Dendritic cell treated with granulocyte-macrophage colony-stimulating factor and Interleukin-4, amounts not matched to agents 40 ng/mL and 50 ng/mL, for 4 days (primary cell): ENCODE results near the gene RXRB.

Experiments
- H3K27ac Mint-ChIP-seq: one replicate; pipeline ENCODE4 v1.8.0; 2022; ENCODE audit warnings: mild to moderate bottlenecking, mixed read lengths
- H3K27me3 Mint-ChIP-seq: one replicate; pipeline ENCODE4 v1.8.0; 2022; ENCODE audit warnings: mild to moderate bottlenecking, mixed read lengths
- H3K36me3 Mint-ChIP-seq: one replicate; pipeline ENCODE4 v1.8.0; 2022; ENCODE audit warnings: low read depth, mixed read lengths
- H3K4me1 Mint-ChIP-seq: one replicate; pipeline ENCODE4 v1.8.0; 2022; ENCODE audit warnings: low read depth, mixed read lengths
- H3K4me3 Mint-ChIP-seq: one replicate; pipeline ENCODE4 v1.8.0; 2022; ENCODE audit warnings: mild to moderate bottlenecking, moderate library complexity, mixed read lengths
- H3K9me3 Mint-ChIP-seq: one replicate; pipeline ENCODE4 v1.8.0; 2022; ENCODE audit warnings: mixed read lengths
- intact Hi-C: fragments of 100-400 bp; cut with micrococcal nuclease; formaldehyde crosslinking; loops from one replicate; pipeline ENCODE4 v1.15.0; 2022

Gene RXRB

GRCh38 chr6:33206864-33207551 is 6.5 kb upstream of the RXRB start:
- H3K4me3 Mint-ChIP-seq = peak overlapping the region; percentile 85
- H3K36me3 Mint-ChIP-seq = peaks cover 73% of the 10 kb centered on the region
- peaks cover 74% of the 10 kb centered on the region for H3K4me1 Mint-ChIP-seq
- H3K27me3 Mint-ChIP-seq = peaks cover 11% of the 10 kb centered on the region
- intact Hi-C loops = no loop called here
- H3K27ac Mint-ChIP-seq = peak overlapping the region; percentile 89
- no peaks in the 10 kb centered on the region for H3K9me3 Mint-ChIP-seq

- H3K27ac Mint-ChIP-seq = peak overlapping the region; percentile 16
- H3K36me3 Mint-ChIP-seq = peaks cover 73% of the 10 kb centered on the region
Observed at GRCh38 chr6:33206027-33206863, 5.8 kb upstream of the RXRB start.

GRCh38 chr6:33205191-33206026 is 4.9 kb upstream of the RXRB start:
- H3K36me3 Mint-ChIP-seq = peaks cover 73% of the 10 kb centered on the region
- H3K4me3 Mint-ChIP-seq = peak overlapping the region; percentile 81
- peaks cover 84% of the 10 kb centered on the region for H3K4me1 Mint-ChIP-seq
- H3K27ac Mint-ChIP-seq = peak overlapping the region; percentile 70
- no peaks in the 10 kb centered on the region for H3K9me3 Mint-ChIP-seq
- peaks cover 5% of the 10 kb centered on the region for H3K27me3 Mint-ChIP-seq
- intact Hi-C loops = no loop called here

More at GRCh38 chr6:33206027-33206863, 5.8 kb upstream of the RXRB start:
- Mint-ChIP-seq H3K4me1 (peaks cover 79% of the 10 kb centered on the region), H3K27me3 (peaks cover 5% of the 10 kb centered on the region), H3K4me3 (no peak overlapping the region), H3K9me3 (no peaks in the 10 kb centered on the region)
- intact Hi-C loops = no loop called here

- intact Hi-C loops = no loop called here
- Mint-ChIP-seq H3K4me3 (peak within 1 kb of the TSS; percentile 81), H3K27me3 (peaks cover 5% of the 10 kb centered on the region), H3K9me3 (no peaks in the 10 kb centered on the region), H3K27ac (peak within 1 kb of the TSS; percentile 70), H3K4me1 (peaks cover 76% of the 10 kb centered on the region), H3K36me3 (peaks cover 69% of the 10 kb centered on the region)
Observed at GRCh38 chr6:33204415-33205190, 4.1 kb upstream of the RXRB start, which contains the start of gene HSD17B8. TSS of gene HSD17B8 (plus strand) at chr6:33204655. CDS start at chr6:33204669, 14 bp downstream.

GRCh38 chr6:33204165-33204414 is 3.6 kb upstream of the RXRB start:
- peak overlapping the region; percentile 81 for H3K4me3 Mint-ChIP-seq
- H3K4me1 Mint-ChIP-seq = peaks cover 76% of the 10 kb centered on the region
- peaks cover 64% of the 10 kb centered on the region for H3K36me3 Mint-ChIP-seq

GRCh38 chr6:33203443-33204164 is 3.1 kb upstream of the RXRB start:
- no peaks in the 10 kb centered on the region for H3K9me3 Mint-ChIP-seq
- peak overlapping the region; percentile 70 for H3K27ac Mint-ChIP-seq
- peaks cover 5% of the 10 kb centered on the region for H3K27me3 Mint-ChIP-seq
- peaks cover 64% of the 10 kb centered on the region for H3K36me3 Mint-ChIP-seq
- intact Hi-C loops = no loop called here
- H3K4me1 Mint-ChIP-seq = peaks cover 76% of the 10 kb centered on the region
- H3K4me3 Mint-ChIP-seq = no peak overlapping the region

More at GRCh38 chr6:33204165-33204414, 3.6 kb upstream of the RXRB start:
- H3K9me3 Mint-ChIP-seq = no peaks in the 10 kb centered on the region
- peaks cover 5% of the 10 kb centered on the region for H3K27me3 Mint-ChIP-seq
- peak overlapping the region; percentile 70 for H3K27ac Mint-ChIP-seq
- intact Hi-C loops = no loop called here

GRCh38 chr6:33202799-33203198 is 2.3 kb upstream of the RXRB start:
- Mint-ChIP-seq H3K4me1 (peaks cover 82% of the 10 kb centered on the region), H3K27me3 (peaks cover 5% of the 10 kb centered on the region), H3K36me3 (peaks cover 64% of the 10 kb centered on the region), H3K27ac (peak overlapping the region; percentile 70), H3K9me3 (no peaks in the 10 kb centered on the region), H3K4me3 (no peak overlapping the region)
- intact Hi-C loops = no loop called here

- Mint-ChIP-seq H3K4me1 (peaks cover 83% of the 10 kb centered on the region), H3K9me3 (no peaks in the 10 kb centered on the region), H3K27ac (peak overlapping the region; percentile 99), H3K36me3 (peaks cover 70% of the 10 kb centered on the region), H3K4me3 (peak overlapping the region; percentile 98), H3K27me3 (peaks cover 2% of the 10 kb centered on the region)
- intact Hi-C loops = loop anchor here (2.0 kb wide), 1 partner anchor 47 kb away; no protein-coding TSS in a partner anchor
Observed at GRCh38 chr6:33201935-33202334, 1.5 kb upstream of the RXRB start.

- intact Hi-C loops = loop anchor here (2.0 kb wide), 1 partner anchor 48 kb away; no protein-coding TSS in a partner anchor
- H3K4me1 Mint-ChIP-seq = peaks cover 86% of the 10 kb centered on the region
- peaks cover 78% of the 10 kb centered on the region for H3K36me3 Mint-ChIP-seq
Observed at GRCh38 chr6:33201147-33201545, 681 bp upstream of the RXRB start.

GRCh38 chr6:33199687-33200218 is 712 bp downstream of the RXRB start:
- Mint-ChIP-seq H3K36me3 (peaks cover 91% of the 10 kb centered on the region), H3K27ac (peak overlapping the region; percentile 99), H3K4me1 (peaks cover 78% of the 10 kb centered on the region), H3K4me3 (peak overlapping the region; percentile 98), H3K9me3 (no peaks in the 10 kb centered on the region), H3K27me3 (no peaks in the 10 kb centered on the region)
- intact Hi-C loops = loop anchor here (1.0 to 5.0 kb wide), 3 partner anchors 9 to 49 kb away; partner anchors contain the start of gene RING1

More at GRCh38 chr6:33201147-33201545, 681 bp upstream of the RXRB start:
- peak overlapping the region; percentile 99 for H3K27ac Mint-ChIP-seq
- H3K9me3 Mint-ChIP-seq = no peaks in the 10 kb centered on the region
- H3K27me3 Mint-ChIP-seq = peaks cover under 1% of the 10 kb centered on the region
- peak overlapping the region; percentile 98 for H3K4me3 Mint-ChIP-seq

GRCh38 chr6:33198853-33199436 is 1.5 kb downstream of the RXRB start:
- H3K9me3 Mint-ChIP-seq = no peaks in the 10 kb centered on the region
- H3K4me1 Mint-ChIP-seq = peaks cover 71% of the 10 kb centered on the region
- intact Hi-C loops = loop anchor here (5.0 kb wide), 1 partner anchor 37 kb away; no protein-coding TSS in a partner anchor
- H3K27ac Mint-ChIP-seq = peak overlapping the region; percentile 99
- H3K27me3 Mint-ChIP-seq = peaks cover 2% of the 10 kb centered on the region
- H3K36me3 Mint-ChIP-seq = peaks cover 92% of the 10 kb centered on the region
- peak overlapping the region; percentile 98 for H3K4me3 Mint-ChIP-seq
